GM12891 (cell line): ENCODE data around the gene MYL7.
"Not testable (repeated sequence)": the region's sequence is repeated elsewhere in the genome, so short reads cannot be mapped to it uniquely, and the experiment has no call there.

Experiments used
- DNase-seq: peaks from one replicate; pipeline ENCODE4 v3.0.0; 2011; ENCODE audit warnings: low spot score; ENCODE audit not compliant: insufficient read length
- FAIRE-seq: peaks from 2 replicates; lab custom pipeline; 2011; peaks lifted over from hg19 to GRCh38; lab: Jason Lieb, UNC
- PAX5 ChIP-seq: IDR thresholded peaks from 2 replicates; pipeline ENCODE4 v1.6.1; 2011; ENCODE audit warnings: low read length, moderate library complexity, mild to moderate bottlenecking; ENCODE audit not compliant: insufficient read depth, severe bottlenecking
- POLR2A ChIP-seq: IDR thresholded peaks from 2 replicates; pipeline ENCODE4 v1.6.1; 2011; ENCODE audit warnings: low read depth, low read length, control low read depth
- POLR2AphosphoS5 ChIP-seq: IDR thresholded peaks from 2 replicates; pipeline ENCODE4 v1.6.1; 2011; ENCODE audit warnings: low read depth, low read length, control low read depth
- POU2F2 ChIP-seq: IDR thresholded peaks from 2 replicates; pipeline ENCODE4 v1.6.1; 2011; ENCODE audit warnings: low read depth, mild to moderate bottlenecking, control low read depth, low read length, moderate library complexity
- SPI1 ChIP-seq: IDR thresholded peaks from 2 replicates; pipeline ENCODE4 v1.6.1; 2011; ENCODE audit warnings: low read depth, low read length, control low read depth
- TAF1 ChIP-seq: IDR thresholded peaks from 2 replicates; pipeline ENCODE4 v1.6.1; 2011; ENCODE audit warnings: low read depth, low read length, control low read depth

MYL7 gene

DNA sequence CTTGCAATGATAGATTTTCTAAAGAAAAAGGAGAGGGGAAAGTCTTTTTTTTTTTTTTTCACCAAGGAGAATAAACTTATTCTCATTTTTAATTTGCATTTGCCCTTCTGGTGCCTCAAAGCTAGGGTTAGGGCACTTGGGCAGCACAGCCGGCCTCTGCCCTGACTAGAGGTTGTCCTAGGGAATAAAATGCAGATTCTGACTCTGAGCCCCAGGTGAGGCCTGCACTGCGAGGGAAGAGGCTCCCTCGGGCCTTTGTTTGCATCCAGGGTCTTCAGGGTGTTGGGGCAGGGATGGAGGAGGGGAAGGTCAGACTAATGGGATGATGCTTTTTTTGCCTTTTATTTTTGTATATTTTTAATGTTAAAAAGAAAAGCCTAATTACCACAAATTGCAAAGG, 7.8 kb downstream of the MYL7 start:
- DNase-seq (no peak), FAIRE-seq (no peak)
- no peak for TF ChIP-seq PAX5
- TF ChIP-seq TAF1 = no peak
- TF ChIP-seq POU2F2 = no peak
- TF ChIP-seq POLR2AphosphoS5 = no peak
- TF ChIP-seq POLR2A = no peak
- TF ChIP-seq SPI1 = no peak

DNA sequence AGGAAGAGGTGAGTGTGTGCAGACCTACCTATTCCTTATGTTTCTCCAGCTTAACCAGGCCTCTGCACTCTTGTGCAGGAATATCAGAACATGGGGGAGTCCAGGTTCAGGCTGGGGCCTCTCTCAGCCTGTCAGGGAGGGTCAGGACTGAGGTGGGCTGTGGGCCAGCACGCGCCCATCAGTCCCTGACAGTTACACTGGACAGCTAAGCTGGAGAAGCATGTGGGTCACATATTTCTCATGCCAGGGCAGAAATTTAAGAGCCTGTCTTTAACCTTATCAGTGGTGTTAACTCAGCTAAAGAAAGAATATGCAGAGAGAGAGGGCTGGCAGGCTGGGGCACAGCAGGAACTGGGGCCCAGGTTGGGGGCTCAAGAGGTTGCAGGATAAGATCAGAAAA, 9.1 kb downstream of the MYL7 start:
- FAIRE-seq = no peak
- TF ChIP-seq POLR2AphosphoS5 = no peak
- TF ChIP-seq SPI1 = no peak
- TF ChIP-seq PAX5 = no peak
- TF ChIP-seq POLR2A = no peak
- no peak for TF ChIP-seq TAF1
- no peak for TF ChIP-seq POU2F2
- no peak for DNase-seq

DNA sequence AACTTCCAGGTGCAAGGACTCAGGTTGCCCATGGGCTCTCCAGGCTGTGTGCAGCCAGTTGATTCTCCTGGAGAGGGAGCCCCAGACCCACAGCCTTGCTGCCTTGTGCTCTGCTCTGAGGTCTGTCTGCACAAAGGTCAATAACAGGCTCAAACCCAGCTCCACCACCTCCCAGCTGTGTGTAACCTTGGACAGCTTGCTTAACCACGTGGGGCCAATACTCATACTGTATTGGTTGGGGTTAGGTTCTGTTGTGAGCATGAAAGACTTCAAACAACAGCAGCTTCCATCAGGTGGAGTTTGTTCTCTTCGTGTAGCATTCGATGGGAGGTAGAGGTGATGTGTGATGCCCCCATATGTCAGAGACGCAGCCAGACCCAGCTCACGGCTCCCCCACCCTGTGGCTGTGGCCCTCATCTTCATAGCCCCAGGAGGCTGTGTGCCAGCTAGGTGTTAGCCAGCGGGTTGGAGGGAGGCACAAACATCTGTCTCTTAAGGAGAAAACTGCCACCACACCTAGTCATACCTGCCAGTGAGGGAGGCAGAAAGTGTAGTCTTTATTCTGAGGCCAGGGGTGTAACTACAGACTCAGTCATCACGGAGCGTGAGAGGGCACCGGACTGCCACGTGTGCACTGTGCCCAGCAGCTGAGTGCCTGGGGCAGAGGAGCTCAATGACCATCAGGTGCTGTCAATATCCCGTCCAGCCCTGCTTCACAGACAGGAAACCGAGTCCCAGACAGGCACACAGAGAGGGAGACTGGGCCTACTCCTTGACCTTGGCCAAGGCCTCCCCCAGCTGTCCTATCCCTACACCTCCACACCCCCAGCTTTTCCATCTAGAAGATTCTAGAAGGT, 9.7 kb downstream of the MYL7 start:
- no peak for TF ChIP-seq POU2F2
- no peak for TF ChIP-seq TAF1
- no peak for TF ChIP-seq POLR2AphosphoS5
- no peak for TF ChIP-seq PAX5
- TF ChIP-seq SPI1 = no peak
- TF ChIP-seq POLR2A = no peak
- DNase-seq (no peak), FAIRE-seq (peak; percentile 43)

- DNase-seq (no peak), FAIRE-seq (no peak)
- TF ChIP-seq POLR2A (no peak), TAF1 (no peak), POU2F2 (no peak)
Measured at GRCh38 chr7:44128721-44129582, 12.2 kb downstream of the MYL7 start.

- DNase-seq = no peak
- FAIRE-seq = no peak
- TF ChIP-seq POLR2A = no peak
- no peak for TF ChIP-seq POU2F2
- no peak for TF ChIP-seq TAF1
- no peak for TF ChIP-seq POLR2AphosphoS5
- TF ChIP-seq PAX5 = no peak
- no peak for TF ChIP-seq SPI1
Measured at GRCh38 chr7:44127161-44127560, 14.0 kb downstream of the MYL7 start.

- FAIRE-seq, DNase-seq: not testable (repeated sequence)
Measured at GRCh38 chr7:44126574-44126973, 14.6 kb downstream of the MYL7 start.

- TF ChIP-seq POU2F2 (no peak), TAF1 (no peak), POLR2AphosphoS5 (no peak), PAX5 (no peak), SPI1 (no peak), POLR2A (no peak)
- DNase-seq = no peak
- no peak for FAIRE-seq
Measured at GRCh38 chr7:44124822-44125202, 16.3 kb downstream of the MYL7 start.

DNA sequence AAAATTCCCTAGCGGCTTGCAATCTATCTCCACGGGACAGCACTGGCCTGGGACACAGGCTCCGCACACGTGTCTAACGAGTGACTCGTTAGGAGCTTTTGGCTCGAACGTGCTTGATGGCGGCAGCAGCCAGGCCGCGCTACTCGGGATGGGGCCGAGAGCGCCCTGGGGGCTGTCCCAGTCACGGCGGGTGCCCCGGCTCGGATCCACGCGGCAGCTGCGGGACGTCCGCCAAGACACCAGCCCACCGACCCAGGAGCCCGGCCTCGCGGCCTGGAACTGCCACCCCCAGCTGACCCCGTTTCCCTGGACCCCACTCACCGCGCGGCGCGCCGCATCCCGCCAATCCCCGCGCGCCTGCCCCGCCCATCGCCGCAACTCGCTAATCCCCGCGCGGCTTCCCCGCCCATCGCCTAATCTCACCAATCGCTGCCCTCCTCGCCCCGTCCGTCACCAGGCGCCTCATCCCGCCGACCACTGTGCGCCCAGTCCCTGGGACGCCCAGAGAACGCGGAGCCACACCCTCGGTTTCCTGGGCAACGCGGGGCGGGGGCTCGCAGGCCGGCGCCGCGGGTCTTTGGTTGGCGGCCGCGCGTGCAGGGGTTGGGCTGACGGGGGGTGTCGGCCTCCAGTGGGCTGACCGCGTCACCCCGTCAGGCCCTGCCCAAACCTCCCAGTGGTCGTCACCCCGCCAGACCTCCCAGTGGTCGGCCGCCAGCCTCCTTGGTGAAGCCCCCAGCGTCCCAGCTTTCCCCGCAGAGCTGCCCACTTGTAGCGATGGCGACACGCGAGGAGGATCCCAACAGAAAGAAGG, 17.7 kb downstream of the MYL7 start, which contains the start of gene POLD2:
TSS of gene POLD2 (minus strand) at position 359 of the 814 bp plus-strand sequence. CDS start 1,495 bp downstream, outside the sequence.
- peak; percentile 100 for DNase-seq
- no peak for TF ChIP-seq SPI1
- peak; percentile 59 for TF ChIP-seq PAX5
- peak; percentile 45; the same call in 1 of the 2 replicates for TF ChIP-seq POLR2A
- TF ChIP-seq POLR2AphosphoS5 = peak; percentile 62; the same call in 1 of the 2 replicates
- FAIRE-seq = peak; percentile 97

- DNase-seq (no peak), FAIRE-seq (peak; percentile 26)
- TF ChIP-seq PAX5 (no peak), TAF1 (no peak), SPI1 (no peak), POU2F2 (no peak), POLR2A (no peak), POLR2AphosphoS5 (no peak)
Measured at GRCh38 chr7:44122529-44122928, 18.6 kb downstream of the MYL7 start.
